IPS DF 6.9 (cell line): Measurements from ENCODE around the gene NOD1.
"Not testable (repeated sequence)": the region's sequence is repeated elsewhere in the genome, so short reads cannot be mapped to it uniquely, and the experiment has no call there.

ENCODE experiments used
- DNase-seq: peaks from one replicate; pipeline ENCODE4 v3.0.0-alpha.2; 2013; ENCODE audit warnings: low read depth, low spot score
- H3K27ac ChIP-seq: one replicate; pipeline ENCODE4 v1.5.1; 2013; ENCODE audit warnings: low read length, control low read depth
- H3K27me3 ChIP-seq: 2 replicates; pipeline ENCODE4 v1.6.1; 2013; ENCODE audit warnings: mild to moderate bottlenecking, low read length; ENCODE audit not compliant: control insufficient read depth, insufficient read depth
- H3K36me3 ChIP-seq: 2 replicates; pipeline ENCODE4 v1.6.1; 2013; ENCODE audit warnings: low read length; ENCODE audit not compliant: control insufficient read depth, insufficient read depth
- H3K4me1 ChIP-seq: 2 replicates; pipeline ENCODE4 v1.6.1; 2013; ENCODE audit warnings: low read length; ENCODE audit not compliant: control insufficient read depth, insufficient read depth
- H3K4me3 ChIP-seq: 2 replicates; pipeline ENCODE4 v1.5.1; 2013; ENCODE audit warnings: mild to moderate bottlenecking, low read length
- H3K9me3 ChIP-seq: 2 replicates; pipeline ENCODE4 v1.6.1; 2013; ENCODE audit warnings: low read length, inconsistent platforms; ENCODE audit not compliant: control insufficient read depth, insufficient read depth
- WGBS: extraction: QIAGEN DNeasy Blood & Tissue Kit; methylation state at CpG from one replicate; pipeline ENCODE4 v1.1.7; 2013; ENCODE audit warnings: mixed read lengths, missing lambda C conversion rate; ENCODE audit not compliant: insufficient read length, insufficient coverage; 5-methylcytosine and 5-hydroxymethylcytosine counted together

The NOD1 gene

DNA sequence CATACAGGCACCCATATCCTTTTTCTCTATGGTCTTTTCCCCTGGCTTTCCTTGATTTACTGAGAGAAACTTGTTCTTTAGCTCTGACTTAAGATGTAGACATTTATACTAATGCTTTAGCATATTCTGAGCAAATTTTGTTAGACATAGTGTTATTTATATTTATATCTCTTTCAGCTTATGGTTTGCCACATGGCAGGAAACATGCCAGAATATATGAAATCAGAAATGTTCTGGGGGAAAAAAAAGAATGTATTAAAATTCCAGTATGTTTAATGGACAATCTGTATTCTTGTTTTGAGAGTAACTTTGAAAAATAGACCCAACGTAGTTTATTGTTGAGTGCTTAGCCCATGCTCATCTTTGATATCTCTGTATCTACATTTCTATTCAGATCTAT lies 36.2 kb upstream of the NOD1 start:
- no peaks in the 10 kb centered on the region for H3K4me1 ChIP-seq
- no peaks in the 10 kb centered on the region for H3K9me3 ChIP-seq
- H3K36me3 ChIP-seq: no peaks in the 10 kb centered on the region
- H3K27ac ChIP-seq: no peak overlapping the region
- no CpG with 5 or more reads among the region's 1 CpG for WGBS
- no peak overlapping the region for H3K4me3 ChIP-seq
- H3K27me3 ChIP-seq: no peaks in the 10 kb centered on the region; the same call in 1 of the 2 replicates
- no peak for DNase-seq

DNA sequence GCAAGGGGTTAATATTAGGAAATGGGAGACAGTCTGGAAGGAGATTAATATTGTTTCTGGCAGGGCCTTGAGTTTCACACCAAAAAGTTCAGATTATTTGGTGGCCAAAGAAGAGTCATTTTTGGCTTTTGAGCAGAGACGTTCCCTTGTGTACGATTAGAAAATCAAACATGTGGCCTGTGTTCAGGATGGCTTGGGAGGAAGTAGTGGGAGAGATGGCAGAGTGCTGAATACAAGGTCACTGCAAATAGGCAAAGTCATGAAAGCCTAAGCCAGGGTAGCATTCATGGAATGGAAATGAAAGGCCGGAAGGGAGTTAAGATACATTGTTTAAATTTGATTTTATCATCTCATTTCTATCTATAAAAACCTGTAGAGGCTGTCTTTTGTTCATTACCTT lies 35.6 kb upstream of the NOD1 start:
- Histone ChIP-seq H3K9me3 (no peaks in the 10 kb centered on the region), H3K4me1 (no peaks in the 10 kb centered on the region), H3K36me3 (no peaks in the 10 kb centered on the region), H3K27ac (no peak overlapping the region), H3K27me3 (no peaks in the 10 kb centered on the region; the same call in 1 of the 2 replicates), H3K4me3 (no peak overlapping the region)
- no peak for DNase-seq
- no CpG with 5 or more reads among the region's 3 CpGs for WGBS

- no CpG with 5 or more reads among the region's 2 CpGs for WGBS
These were observed 35.2 kb upstream of the NOD1 start for GRCh38 chr7:30513762-30514161.

DNA sequence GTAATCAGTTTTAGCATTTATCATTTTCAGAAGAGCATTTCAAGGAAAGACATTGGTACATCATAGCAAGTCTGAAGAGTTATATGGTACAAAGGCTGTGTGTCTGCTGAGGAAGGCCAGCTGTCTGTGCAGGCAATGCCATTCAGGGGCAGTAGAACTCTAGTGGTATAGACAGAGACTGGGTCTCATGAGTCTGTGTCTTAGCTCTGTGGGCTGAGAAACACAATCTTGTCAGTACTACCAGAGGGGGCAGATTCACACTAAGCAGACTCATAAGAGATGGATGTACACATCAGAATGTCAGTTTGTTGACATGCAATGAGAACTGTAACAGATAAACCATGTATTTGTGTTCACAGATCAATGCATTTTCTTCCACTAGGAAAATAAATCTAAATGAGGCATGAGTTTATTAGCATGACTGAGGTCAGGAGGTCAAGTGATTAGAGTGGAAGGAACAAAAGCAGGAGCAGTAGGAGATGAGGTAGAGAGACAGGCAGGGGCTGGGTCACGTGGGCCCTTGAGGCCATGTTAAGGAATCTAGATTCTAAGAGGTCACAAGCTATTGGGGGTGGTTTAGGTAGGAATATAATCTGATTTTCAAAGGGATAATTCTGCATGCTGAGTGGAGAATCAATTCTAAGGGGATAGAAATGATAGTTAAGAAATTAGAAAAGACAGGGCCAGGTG lies 33.5 kb upstream of the NOD1 start:
- no peak overlapping the region for H3K4me3 ChIP-seq
- no peak overlapping the region for H3K27ac ChIP-seq
- WGBS: no CpG with 5 or more reads among the region's 1 CpG
- H3K27me3 ChIP-seq: no peaks in the 10 kb centered on the region; the same call in 1 of the 2 replicates
- no peaks in the 10 kb centered on the region for H3K9me3 ChIP-seq
- H3K36me3 ChIP-seq: no peaks in the 10 kb centered on the region
- H3K4me1 ChIP-seq: no peaks in the 10 kb centered on the region
- no peak for DNase-seq

More at GRCh38 chr7:30513762-30514161, 35.2 kb upstream of the NOD1 start:
- H3K4me3 ChIP-seq: no peak overlapping the region
- no peaks in the 10 kb centered on the region for H3K9me3 ChIP-seq
- no peaks in the 10 kb centered on the region; the same call in 1 of the 2 replicates for H3K27me3 ChIP-seq
- no peaks in the 10 kb centered on the region for H3K36me3 ChIP-seq
- H3K4me1 ChIP-seq: no peaks in the 10 kb centered on the region
- no peak overlapping the region for H3K27ac ChIP-seq
- no peak for DNase-seq

GRCh38 chr7:30511494-30511893 lies 32.9 kb upstream of the NOD1 start:
- no peak for DNase-seq
- WGBS: no CpG with 5 or more reads among the region's 2 CpGs
- H3K27ac ChIP-seq: no peak overlapping the region
- H3K27me3 ChIP-seq: no peaks in the 10 kb centered on the region; the same call in 1 of the 2 replicates
- no peak overlapping the region for H3K4me3 ChIP-seq
- H3K4me1 ChIP-seq: no peaks in the 10 kb centered on the region
- H3K36me3 ChIP-seq: no peaks in the 10 kb centered on the region
- H3K9me3 ChIP-seq: no peaks in the 10 kb centered on the region

GRCh38 chr7:30510124-30511075 lies 31.8 kb upstream of the NOD1 start:
- Histone ChIP-seq H3K27me3 (no peaks in the 10 kb centered on the region; the same call in 1 of the 2 replicates), H3K27ac (no peak overlapping the region), H3K9me3 (no peaks in the 10 kb centered on the region), H3K4me1 (no peaks in the 10 kb centered on the region), H3K36me3 (no peaks in the 10 kb centered on the region), H3K4me3 (no peak overlapping the region)
- DNase-seq: no peak
- WGBS: no CpG with 5 or more reads among the region's 4 CpGs

- DNase-seq, H3K4me1 ChIP-seq, H3K27ac ChIP-seq, H3K36me3 ChIP-seq, H3K9me3 ChIP-seq, H3K4me3 ChIP-seq, H3K27me3 ChIP-seq: not testable (repeated sequence)
- no CpG with 5 or more reads among the region's 9 CpGs for WGBS
These were observed 30.7 kb upstream of the NOD1 start for GRCh38 chr7:30509171-30509857.

DNA sequence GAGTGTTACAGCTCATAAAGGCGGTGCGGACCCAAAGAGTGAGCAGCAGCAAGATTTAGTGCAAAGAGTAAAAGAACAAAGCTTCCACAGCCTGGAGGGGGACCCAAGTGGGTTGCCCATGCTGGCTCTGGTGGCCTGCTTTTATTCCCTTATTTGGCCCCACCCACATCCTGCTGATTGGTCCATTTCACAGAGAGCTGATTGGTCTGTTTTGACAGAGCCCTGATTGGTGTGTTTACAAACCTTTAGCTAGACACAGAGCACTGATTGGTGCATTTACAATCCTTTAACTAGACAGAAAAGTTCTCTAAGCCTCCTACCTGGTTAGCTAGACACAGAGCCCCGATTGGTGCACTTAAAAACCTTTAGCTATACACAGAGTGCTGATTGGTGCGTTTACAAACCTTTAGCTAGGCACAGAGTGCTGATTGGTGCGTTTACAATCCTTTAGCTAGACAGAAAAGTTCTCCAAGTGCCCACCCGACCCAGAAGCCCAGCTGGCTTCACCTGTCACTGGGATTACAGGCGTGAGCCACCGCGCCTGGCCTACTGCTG lies 28.8 kb upstream of the NOD1 start:
- H3K4me3 ChIP-seq, H3K27me3 ChIP-seq, H3K36me3 ChIP-seq, H3K9me3 ChIP-seq, H3K27ac ChIP-seq, H3K4me1 ChIP-seq, DNase-seq: not testable (repeated sequence)
- WGBS: no CpG with 5 or more reads among the region's 9 CpGs

GRCh38 chr7:30505174-30505697 lies 26.7 kb upstream of the NOD1 start:
- peak overlapping the region; percentile 36; the same call in 1 of the 2 replicates for H3K4me3 ChIP-seq
- H3K27ac ChIP-seq: no peak overlapping the region
- DNase-seq: no peak
- no peaks in the 10 kb centered on the region for H3K9me3 ChIP-seq
- no peaks in the 10 kb centered on the region for H3K27me3 ChIP-seq
- H3K36me3 ChIP-seq: no peaks in the 10 kb centered on the region
- no CpG with 5 or more reads among the region's 19 CpGs for WGBS
- H3K4me1 ChIP-seq: 0 out of 2 replicates have a peak, but pooled peaks cover 2% of the 10 kb centered on the region
